DOHH2 (cell line): ENCODE results near the gene TFB2M.

Source experiments
- EZH2phosphoT487 ChIP-seq: fragments of 200-600 bp; sonication (generic); IDR thresholded peaks from 2 replicates; pipeline ENCODE4 v1.6.1; 2017; ENCODE audit warnings: borderline replicate concordance, mild to moderate bottlenecking, antibody characterized with exemption, low read length, moderate library complexity, mixed read lengths
- TF ChIP-seq, protein P1 (sequence below): fragments of 200-600 bp; sonication (generic); IDR thresholded peaks from one replicate; pipeline ENCODE4 v1.5.1; 2014; ENCODE audit warnings: antibody characterized with exemption, mild to moderate bottlenecking, low read depth, low read length; ENCODE audit not compliant: poor library complexity, severe bottlenecking

- TF ChIP-seq, protein P1, sequence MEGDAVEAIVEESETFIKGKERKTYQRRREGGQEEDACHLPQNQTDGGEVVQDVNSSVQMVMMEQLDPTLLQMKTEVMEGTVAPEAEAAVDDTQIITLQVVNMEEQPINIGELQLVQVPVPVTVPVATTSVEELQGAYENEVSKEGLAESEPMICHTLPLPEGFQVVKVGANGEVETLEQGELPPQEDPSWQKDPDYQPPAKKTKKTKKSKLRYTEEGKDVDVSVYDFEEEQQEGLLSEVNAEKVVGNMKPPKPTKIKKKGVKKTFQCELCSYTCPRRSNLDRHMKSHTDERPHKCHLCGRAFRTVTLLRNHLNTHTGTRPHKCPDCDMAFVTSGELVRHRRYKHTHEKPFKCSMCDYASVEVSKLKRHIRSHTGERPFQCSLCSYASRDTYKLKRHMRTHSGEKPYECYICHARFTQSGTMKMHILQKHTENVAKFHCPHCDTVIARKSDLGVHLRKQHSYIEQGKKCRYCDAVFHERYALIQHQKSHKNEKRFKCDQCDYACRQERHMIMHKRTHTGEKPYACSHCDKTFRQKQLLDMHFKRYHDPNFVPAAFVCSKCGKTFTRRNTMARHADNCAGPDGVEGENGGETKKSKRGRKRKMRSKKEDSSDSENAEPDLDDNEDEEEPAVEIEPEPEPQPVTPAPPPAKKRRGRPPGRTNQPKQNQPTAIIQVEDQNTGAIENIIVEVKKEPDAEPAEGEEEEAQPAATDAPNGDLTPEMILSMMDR, result no peak
- no peak for TF ChIP-seq EZH2phosphoT487
Measured at GRCh38 chr1:246526380-246526779, 39.7 kb downstream of the TFB2M start.
